ENCODE measurements around the gene CLSTN2. TPM values are rescaled to one million over a fixed set of nuclear protein-coding genes. Genes with fewer than 3 reads are reported as not detected.
A peak's percentile ranks its signal among the peaks of the same experiment; 100 is the strongest.

The CLSTN2 gene
- total and polyA plus RNA-seq, 2 experiments from 2014 or later, result 3.5 to 7.0 TPM

DNA sequence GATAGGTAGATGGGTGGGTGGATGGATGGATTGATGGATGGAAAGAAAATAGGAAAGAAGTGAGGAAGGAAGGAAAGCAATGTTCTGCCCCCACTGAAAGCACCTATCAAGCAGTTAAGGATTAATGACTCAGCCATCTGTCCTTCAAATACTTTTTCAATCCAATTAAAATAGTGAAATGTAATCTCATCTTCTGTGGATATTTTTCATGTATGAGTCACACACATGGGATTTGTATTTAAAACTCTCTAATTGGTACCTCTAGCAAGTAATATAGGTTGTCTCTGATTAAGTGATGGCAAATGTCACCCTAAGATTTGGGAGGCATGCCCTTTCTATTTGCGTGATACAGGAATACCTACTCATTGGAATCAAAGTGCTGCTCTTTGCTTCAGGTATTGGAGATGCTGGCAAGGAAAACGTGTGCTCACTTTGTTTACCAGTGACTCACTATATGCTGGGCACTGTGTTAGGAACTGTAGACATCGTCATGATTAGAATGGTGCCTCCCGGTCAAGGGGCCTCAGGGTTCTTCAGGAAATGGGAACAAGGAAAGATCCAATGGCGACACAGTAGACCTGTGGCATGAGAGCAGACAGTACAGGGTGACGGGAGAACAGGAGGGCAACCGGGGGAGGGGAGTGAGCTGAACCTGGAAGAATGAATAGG, 230.1 kb downstream of the CLSTN2 start:
- DNase-seq (ENCODE audit: low read depth in 1 of 2, low spot score in 1 of 2), result no peak
- no peak overlapping the region for H3K4me3 ChIP-seq
- no peak overlapping the region for H3K27ac ChIP-seq
- H3K9me3 ChIP-seq (ENCODE audit: low read depth), result no peaks in the 10 kb centered on the region
- TF ChIP-seq, protein P1, sequence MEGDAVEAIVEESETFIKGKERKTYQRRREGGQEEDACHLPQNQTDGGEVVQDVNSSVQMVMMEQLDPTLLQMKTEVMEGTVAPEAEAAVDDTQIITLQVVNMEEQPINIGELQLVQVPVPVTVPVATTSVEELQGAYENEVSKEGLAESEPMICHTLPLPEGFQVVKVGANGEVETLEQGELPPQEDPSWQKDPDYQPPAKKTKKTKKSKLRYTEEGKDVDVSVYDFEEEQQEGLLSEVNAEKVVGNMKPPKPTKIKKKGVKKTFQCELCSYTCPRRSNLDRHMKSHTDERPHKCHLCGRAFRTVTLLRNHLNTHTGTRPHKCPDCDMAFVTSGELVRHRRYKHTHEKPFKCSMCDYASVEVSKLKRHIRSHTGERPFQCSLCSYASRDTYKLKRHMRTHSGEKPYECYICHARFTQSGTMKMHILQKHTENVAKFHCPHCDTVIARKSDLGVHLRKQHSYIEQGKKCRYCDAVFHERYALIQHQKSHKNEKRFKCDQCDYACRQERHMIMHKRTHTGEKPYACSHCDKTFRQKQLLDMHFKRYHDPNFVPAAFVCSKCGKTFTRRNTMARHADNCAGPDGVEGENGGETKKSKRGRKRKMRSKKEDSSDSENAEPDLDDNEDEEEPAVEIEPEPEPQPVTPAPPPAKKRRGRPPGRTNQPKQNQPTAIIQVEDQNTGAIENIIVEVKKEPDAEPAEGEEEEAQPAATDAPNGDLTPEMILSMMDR (IDR thresholded peaks at IDR 0.05; ENCODE audit: low read depth, low read length), result no peak
- no peaks in the 10 kb centered on the region for H3K27me3 ChIP-seq
- H3K36me3 ChIP-seq, result no peaks in the 10 kb centered on the region
- no peaks in the 10 kb centered on the region for H3K4me1 ChIP-seq (ENCODE audit: low read depth)

DNA sequence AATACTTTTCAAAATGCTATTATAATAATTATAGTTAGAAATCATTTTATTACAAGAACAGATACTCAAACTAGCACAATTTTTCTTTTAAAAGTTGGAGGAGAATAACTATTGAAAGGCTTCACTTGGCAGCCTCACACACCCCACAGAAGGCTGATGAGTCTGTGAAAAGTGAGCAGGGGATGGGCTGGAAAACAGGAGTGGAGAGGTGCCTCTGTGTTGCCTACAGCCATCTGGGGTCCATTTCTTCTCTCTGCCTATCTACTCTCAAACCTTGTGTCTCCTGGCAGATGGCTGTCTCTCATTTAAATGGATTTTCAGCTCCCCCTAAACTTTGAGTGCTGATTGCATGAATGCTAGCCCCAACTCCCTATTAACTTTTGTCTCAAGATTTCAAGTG, 230.8 kb downstream of the CLSTN2 start:
- no peak overlapping the region for H3K4me3 ChIP-seq
- H3K9me3 ChIP-seq (ENCODE audit: low read depth), result no peaks in the 10 kb centered on the region
- no peak for DNase-seq (ENCODE audit: low read depth in 1 of 2, low spot score in 1 of 2)
- H3K36me3 ChIP-seq, result no peaks in the 10 kb centered on the region
- no peaks in the 10 kb centered on the region for H3K27me3 ChIP-seq
- no peaks in the 10 kb centered on the region for H3K4me1 ChIP-seq (ENCODE audit: low read depth)
- TF ChIP-seq, protein P1 (IDR thresholded peaks at IDR 0.05; ENCODE audit: low read depth, low read length), result no peak
- H3K27ac ChIP-seq, result no peak overlapping the region

DNA sequence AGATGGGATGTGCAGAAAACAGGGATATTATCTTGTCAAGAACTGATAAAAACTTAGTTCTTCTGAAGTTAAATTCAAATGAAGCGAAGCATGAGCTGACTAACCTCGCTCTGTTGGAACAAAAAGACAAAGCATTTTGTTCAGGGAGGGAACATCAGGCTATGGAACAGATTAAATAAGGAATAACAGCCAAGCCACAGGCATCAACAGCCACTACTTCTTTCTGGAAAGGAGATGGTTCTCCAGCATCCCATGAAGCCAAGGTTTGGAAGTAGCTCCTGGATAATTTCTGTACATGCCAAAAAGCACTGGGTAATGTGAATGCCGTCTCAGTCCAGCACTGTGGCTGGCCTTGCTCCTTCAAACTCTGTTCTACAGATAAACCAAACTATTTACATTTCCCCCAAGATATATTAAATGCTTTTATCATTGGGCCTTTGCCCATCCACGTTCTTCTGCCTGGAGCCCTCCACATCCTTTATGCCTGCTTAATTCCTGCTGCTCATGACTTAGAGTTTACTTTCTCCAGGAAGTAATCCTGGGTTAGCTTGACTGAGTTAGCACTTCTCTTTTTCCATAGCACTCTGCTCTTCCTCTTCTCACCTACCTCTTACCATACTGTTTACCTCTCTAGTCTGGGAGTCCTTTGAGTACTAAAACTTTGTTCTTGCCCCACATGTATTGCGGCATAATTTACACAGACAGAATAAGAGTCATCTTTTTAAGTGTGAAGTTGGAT, 232.0 kb downstream of the CLSTN2 start:
- TF ChIP-seq, protein P1 (IDR thresholded peaks at IDR 0.05; ENCODE audit: low read depth, low read length), result no peak
- peak in 1 of 2 donors; percentile 1 for DNase-seq (ENCODE audit: low read depth in 1 of 2, low spot score in 1 of 2)
- Histone ChIP-seq H3K4me1 (ENCODE audit: low read depth) (no peaks in the 10 kb centered on the region), H3K4me3 (no peak overlapping the region), H3K9me3 (ENCODE audit: low read depth) (no peaks in the 10 kb centered on the region), H3K27ac (no peak overlapping the region), H3K36me3 (no peaks in the 10 kb centered on the region), H3K27me3 (no peaks in the 10 kb centered on the region)

DNA sequence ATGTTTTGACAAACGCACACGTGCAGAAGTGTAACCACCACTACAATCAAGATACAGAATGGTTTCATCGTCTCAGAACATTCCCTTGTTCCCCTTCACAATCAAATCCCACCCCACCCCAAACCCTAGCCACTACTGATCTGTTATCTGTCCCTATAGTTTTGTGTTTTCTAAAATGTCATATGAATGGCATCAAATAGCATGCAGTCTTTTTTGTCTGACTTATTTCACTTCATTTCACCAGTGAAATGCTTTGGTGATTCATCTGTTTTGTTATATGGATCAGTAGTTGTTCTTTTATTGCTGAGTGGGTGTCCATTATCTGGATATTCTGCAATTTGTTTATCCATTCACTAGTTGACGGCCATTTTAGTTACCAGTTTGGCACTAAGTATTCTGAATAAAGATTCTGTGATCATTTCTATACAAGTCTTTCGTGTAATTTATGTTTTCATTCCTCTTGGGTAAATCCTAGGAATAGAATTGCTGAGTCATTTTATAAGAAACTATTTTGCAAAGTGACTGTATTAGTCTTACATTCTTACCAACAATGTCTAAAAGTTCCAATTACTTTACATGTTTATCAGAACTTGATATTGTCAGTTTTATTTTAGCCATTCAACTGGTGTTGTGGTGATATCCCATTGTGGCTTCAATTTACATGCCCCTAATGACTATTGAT, 232.8 kb downstream of the CLSTN2 start:
- no peaks in the 10 kb centered on the region for H3K9me3 ChIP-seq (ENCODE audit: low read depth)

DNA sequence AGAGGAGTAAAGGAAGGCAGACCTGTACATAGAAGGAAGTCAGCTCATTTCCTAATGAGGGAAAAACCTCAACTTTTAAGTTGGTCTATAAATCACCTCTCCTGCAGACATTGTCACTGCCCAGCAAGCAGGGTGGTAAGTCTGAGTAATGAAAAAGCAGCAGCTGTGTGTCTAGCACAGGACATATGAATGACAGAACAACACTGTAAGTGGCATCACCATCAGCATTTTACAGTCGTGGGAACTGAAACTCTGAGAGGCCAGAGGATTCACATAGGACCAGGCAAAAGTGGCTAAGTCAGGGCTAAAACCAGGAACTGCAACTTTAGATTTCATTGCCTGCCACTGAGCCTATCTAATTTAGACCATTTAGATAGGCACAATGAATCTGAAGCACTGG, 235.6 kb downstream of the CLSTN2 start:
- Histone ChIP-seq H3K27me3 (no peaks in the 10 kb centered on the region), H3K36me3 (no peaks in the 10 kb centered on the region), H3K9me3 (ENCODE audit: low read depth) (no peaks in the 10 kb centered on the region), H3K27ac (no peak overlapping the region), H3K4me1 (ENCODE audit: low read depth) (no peaks in the 10 kb centered on the region), H3K4me3 (no peak overlapping the region)
- TF ChIP-seq, protein P1 (IDR thresholded peaks at IDR 0.05; ENCODE audit: low read depth, low read length), result no peak
- DNase-seq (ENCODE audit: low read depth in 1 of 2, low spot score in 1 of 2), result no peak

More for the DNA sequence above, 232.8 kb downstream of the CLSTN2 start:
- DNase-seq (ENCODE audit: low read depth in 1 of 2, low spot score in 1 of 2), result no peak
- no peak overlapping the region for H3K27ac ChIP-seq
- TF ChIP-seq, protein P1 (IDR thresholded peaks at IDR 0.05; ENCODE audit: low read depth, low read length), result no peak
- no peaks in the 10 kb centered on the region for H3K4me1 ChIP-seq (ENCODE audit: low read depth)
- no peaks in the 10 kb centered on the region for H3K36me3 ChIP-seq
- H3K27me3 ChIP-seq, result no peaks in the 10 kb centered on the region
- H3K4me3 ChIP-seq, result no peak overlapping the region

Data from cardiac muscle cell (in vitro differentiated cells and primary cell).